SK-MEL-5 (cell line): ENCODE results near the gene LINGO4. TPM values are rescaled to one million over a fixed set of nuclear protein-coding genes. Genes with fewer than 3 reads are reported as not detected.

Source experiments
- DNase-seq: peaks from one replicate; pipeline ENCODE4 v3.0.0-alpha.2; 2016; ENCODE audit warnings: low read depth, low spot score
- in situ Hi-C: cut with HindIII; loops from 2 replicates; pipeline ENCODE4 v1.10.0; 2016; ENCODE audit warnings: low sequenced_read_pairs, high pct_unique_total_duplicates, low pct_unique_long_range_greater_than_20kb
- polyA plus RNA-seq, 2 experiments: library from polyadenylated mRNA; depleted of rRNA; stranded (reverse); fragments of >200 nt; gene quantifications; 2 replicates each; pipeline ENCODE4 v1.2.3, GENCODE V29; 2015
- total RNA-seq: library from RNA; depleted of rRNA; stranded (reverse); fragments of >200 nt; shearing (Covaris generic); gene quantifications from 2 replicates; pipeline ENCODE4 v1.2.3, GENCODE V29; 2014; rRNA removed

Gene LINGO4
- total RNA-seq, result not detected in 2 replicates
- not detected in 2 replicates for polyA plus RNA-seq (2015; cell fraction: cytosol; rRNA removed)
- polyA plus RNA-seq (2015; cell fraction: nucleus; rRNA removed), result not detected in 2 replicates

- in situ Hi-C loops, result no loop called here
- DNase-seq, result no peak
These were observed at the start of gene LINGO4 for GRCh38 chr1:151805066-151805820. TSS of gene LINGO4 (minus strand) at chr1:151805419. CDS start at chr1:151802704, 2,715 bp downstream.

DNA sequence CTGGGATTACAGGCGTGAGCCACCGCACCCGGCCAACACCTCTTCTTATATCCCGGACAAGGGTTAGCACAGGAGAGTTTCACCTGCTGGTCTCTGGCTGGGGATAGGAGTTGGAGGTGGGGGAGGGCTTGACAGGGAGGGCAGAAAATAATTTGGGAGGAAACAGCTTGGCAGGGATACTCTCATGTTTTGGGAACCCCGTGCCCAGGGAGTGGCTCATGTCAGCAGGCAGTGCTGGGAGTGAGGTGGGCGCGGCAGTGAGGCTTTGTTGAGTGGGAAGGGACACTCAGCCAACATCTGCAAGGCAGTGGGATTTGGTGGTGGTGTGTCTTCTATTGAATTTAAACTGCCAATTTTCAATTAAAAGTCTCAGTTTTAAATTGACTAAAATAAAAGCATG is 49.4 kb upstream of the LINGO4 start:
- no peak for DNase-seq
- in situ Hi-C loops, result no loop called here

GRCh38 chr1:151853411-151853943 is 48.3 kb upstream of the LINGO4 start, which contains the start of gene THEM5:
TSS of gene THEM5 (minus strand) at chr1:151853712. CDS start at chr1:151853565, 147 bp downstream.
- in situ Hi-C loops, result no loop called here
- no peak for DNase-seq

DNA sequence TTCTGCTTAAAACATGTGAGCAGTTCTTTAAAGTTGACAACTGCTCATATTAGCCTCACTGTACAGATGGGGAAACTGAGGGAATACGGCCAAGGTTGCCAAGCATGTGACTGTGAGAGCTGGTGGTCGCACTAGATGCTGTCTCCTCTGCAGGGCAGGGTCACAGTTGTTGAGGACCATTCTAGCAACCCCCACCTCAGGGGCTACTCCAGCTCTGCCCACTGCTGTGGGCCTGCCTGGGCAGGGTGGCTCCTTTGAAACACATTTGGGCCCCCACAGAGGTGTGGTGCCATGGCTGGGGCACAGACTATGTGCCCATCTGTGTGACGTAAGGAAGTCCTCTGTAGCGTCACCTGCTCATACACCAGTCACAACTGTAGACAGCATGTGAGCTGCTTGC is 47.5 kb upstream of the LINGO4 start:
- no peak for DNase-seq
- in situ Hi-C loops, result no loop called here

DNA sequence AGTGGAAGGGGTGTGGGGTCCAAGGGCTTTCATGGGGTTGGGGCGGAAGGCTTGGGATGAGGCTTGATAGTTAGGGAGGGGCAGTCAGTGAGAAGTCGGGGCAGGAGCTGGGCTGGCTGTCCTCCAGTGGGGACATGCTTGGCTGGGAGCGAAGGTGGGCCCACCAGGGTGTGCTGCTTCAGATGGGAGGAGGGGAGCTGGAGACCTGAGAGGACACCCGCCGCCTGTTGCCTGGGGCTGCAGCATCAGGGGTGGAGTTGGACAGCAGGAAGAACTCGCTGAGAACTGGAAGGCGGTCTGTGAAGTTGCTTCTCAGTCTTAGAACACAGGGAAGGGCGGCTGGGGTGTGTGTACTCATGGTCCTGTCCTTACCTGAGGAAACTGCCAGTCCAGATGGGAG is 46.7 kb upstream of the LINGO4 start:
- in situ Hi-C loops, result no loop called here
- DNase-seq, result no peak

- no peak for DNase-seq
- in situ Hi-C loops, result no loop called here
These were observed 44.7 kb upstream of the LINGO4 start for GRCh38 chr1:151849871-151850270.

DNA sequence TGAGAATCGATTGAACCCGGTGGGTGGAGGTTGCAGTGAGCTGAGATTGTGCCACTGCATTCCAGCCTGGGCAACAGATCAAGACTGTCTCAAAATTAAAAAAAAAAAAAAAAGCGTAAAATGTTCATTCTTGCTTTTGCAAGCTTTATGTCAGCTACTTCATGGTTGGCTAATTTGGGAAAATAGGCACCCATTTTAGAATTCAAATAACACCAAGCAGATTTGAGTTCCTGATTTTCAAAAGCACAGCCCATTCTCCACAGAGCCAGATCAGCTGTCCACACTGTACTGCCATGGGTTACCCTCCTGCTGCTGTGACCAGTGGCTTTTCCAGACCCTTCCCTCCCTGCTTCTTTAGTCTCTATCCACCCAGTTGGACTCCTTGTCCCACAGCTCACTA is 43.9 kb upstream of the LINGO4 start:
- in situ Hi-C loops, result no loop called here

DNA sequence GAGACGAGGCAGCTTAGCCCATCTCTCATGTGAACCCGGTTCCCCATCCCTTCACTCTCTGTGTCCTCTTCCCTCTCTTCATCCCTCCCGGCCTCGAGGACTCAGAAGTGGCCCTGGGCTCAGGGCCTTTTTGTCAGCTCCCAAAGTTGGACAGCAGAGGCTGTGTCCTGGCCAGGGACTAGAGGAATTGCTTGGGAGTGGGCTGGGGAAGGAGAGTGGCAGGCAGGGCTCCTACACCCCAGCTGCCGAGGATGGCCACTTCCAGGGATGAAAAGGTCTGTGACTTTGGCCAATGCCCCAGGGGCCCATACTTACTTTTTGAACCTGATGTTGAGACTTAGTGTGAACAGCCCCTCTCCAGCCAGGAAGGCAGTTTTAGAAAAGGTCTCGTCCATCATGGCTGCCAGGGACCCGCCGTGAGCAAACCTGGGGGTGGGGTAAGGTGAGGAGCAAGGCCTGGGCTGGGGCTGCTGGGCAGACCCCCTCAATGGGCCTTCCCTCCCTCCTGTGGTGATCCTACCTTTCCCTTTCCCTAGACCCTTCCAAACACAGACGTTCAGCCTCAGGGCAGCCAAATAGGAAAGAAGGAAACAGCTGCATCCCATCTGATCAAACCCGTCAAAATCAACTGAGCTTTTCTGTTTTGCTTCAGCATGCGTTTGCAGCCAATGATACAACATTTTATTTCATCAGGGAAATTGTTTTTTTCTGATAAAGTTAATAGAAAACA is 42.8 kb upstream of the LINGO4 start:
- no peak for DNase-seq
- in situ Hi-C loops, result no loop called here

More for the DNA sequence above, 43.9 kb upstream of the LINGO4 start:
- no peak for DNase-seq

GRCh38 chr1:151846686-151847237 is 41.5 kb upstream of the LINGO4 start:
- no peak for DNase-seq
- in situ Hi-C loops, result no loop called here

GRCh38 chr1:151846062-151846568 is 40.9 kb upstream of the LINGO4 start:
- DNase-seq, result peak; percentile 61
- in situ Hi-C loops, result no loop called here

GRCh38 chr1:151843398-151843797 is 38.2 kb upstream of the LINGO4 start:
- DNase-seq, result no peak

DNA sequence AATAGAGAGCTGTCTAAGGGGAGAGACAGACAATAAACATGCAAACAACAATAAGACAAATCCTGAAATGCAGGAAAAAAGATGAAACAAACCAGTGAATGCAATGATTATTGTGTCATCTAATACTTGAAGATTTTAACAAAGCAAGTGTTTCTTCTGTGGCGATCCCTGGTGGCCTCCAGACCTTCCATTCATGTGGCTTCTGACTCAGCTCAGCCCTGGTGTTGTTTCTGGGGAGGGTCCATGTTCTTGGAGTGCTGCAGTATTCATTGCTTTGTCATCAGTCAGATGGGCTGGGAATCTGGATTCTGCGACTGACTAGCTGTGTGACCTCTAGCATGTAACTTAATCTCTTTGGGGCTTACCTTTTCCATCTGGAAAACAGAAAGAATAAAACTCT is 35.9 kb upstream of the LINGO4 start:
- DNase-seq, result peak; percentile 87
- in situ Hi-C loops, result no loop called here

More at GRCh38 chr1:151843398-151843797, 38.2 kb upstream of the LINGO4 start:
- in situ Hi-C loops, result no loop called here

DNA sequence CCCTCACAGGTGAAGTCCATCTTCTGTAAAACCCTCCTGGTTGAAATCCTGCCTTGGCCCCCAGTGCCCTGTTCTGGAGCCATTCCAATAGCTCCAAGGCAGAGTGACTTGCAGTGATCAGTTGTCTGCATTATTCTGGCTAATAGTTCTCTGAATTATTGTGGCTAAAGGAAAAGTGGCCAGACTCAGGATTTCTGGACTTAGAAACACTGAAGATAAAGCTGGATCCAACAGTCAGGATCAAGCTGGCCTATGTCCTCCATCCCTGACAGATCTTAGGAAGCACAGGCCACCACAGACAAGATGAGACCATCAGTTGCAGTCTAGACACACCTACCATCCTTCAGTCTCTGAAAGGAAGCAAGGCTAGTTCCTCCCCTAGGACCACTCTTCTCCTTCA is 35.2 kb upstream of the LINGO4 start:
- in situ Hi-C loops, result no loop called here
- DNase-seq, result peak; percentile 41

DNA sequence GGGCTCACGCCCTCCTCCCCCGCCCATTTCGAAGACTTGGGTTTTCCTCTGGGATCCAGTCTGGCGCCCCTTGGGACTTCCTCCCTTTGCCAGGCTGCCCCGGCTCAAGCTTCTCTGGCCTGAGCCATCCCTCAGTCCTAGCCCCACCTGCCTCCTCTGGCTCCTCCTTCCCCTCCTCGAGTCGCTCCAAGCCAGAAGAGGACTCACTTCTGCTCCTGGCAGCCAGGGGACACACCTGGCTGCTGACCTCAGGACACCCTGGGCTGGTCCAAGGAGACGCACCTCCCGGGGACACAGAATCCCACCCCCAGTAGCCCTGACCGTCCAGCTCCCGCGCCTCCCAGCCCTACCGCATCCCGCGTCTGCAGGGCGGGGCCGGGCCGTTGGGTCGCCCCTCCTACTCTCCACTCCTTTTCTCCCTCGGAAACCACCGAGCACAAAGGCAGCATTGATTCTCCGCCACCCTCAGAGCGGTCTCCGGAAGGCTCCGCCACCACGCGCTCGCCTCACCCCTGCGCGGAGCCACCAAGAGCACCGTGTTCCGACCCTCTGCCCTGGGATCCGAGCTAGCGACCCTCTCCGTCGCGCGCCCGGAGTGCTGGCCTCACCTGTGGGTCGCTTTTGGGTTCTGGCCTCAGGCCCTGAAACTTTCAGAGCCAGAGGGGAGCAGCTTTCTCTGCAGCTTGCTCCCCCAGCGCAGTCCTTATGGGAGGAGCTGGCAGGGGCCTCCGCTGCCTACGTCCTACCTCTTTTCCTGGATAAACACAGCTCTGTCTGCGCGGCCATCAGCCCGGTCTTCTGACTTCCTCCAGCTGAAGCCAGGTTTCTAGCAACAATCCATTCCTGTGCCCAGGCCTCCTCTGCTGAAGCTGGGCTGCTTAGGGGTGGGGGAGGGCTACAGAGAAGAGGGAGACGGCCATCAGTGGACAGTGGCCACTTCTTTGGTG is 34.5 kb upstream of the LINGO4 start, which contains the start of gene C2CD4D:
TSS of gene C2CD4D (minus strand) at position 364 of the 947 bp plus-strand sequence. CDS start 831 bp downstream, outside the sequence.
- DNase-seq, result peak; percentile 99
- in situ Hi-C loops, result no loop called here

GRCh38 chr1:151839082-151839412 is 33.8 kb upstream of the LINGO4 start:
- no peak for DNase-seq
- in situ Hi-C loops, result no loop called here

DNA sequence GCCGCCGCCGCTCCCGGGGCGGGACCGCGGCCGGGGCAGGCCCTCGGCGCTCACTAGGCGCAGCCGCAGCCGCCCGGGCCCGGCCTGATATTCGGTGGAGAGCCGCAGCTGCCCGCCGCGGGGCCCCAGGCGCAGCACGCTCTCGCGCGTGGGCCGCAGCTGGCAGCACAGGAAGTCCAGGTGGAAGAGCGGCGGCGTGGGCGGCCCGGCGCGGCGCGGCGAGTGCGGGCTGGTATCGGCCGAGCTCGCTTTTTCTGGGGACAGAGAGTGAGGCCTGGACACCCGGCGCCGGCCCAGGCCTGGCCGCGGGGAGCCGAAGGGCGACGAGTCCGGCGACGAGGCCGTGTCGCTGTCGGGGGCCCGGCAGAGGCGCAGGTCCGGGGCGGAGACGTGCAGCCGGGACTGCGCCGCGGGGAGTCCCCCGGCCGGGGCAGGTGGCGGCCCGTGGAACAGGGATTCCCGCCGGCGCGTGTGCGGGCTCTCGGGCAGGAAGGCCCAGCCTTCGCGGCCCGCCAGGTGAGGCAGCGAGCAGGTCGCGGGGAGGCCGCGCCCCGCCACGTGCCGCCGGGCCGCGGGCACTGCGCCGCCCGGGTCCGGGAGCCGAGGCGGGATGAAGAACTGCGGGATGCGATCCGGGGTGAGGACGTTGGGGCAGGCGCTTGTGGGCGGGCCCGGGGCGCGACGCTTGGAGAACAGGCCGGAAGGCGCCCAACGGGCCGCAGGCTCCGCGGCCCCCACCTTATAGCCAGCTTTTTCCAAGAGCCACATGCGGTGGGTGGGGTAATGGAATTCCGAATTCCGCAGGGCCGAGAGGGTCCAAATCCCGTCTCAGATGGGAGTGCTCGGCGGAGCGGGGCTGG is 33.2 kb upstream of the LINGO4 start:
- in situ Hi-C loops, result no loop called here
- no peak for DNase-seq
